Lower lobe of right lung (tissue), 2 donors: ENCODE results near the gene FAU. TPM values are rescaled to one million over a fixed set of nuclear protein-coding genes. Genes with fewer than 3 reads are reported as not detected.

Experiments
- ATAC-seq, 2 donors: fragments of 200-7000 bp; cut with Tn5 transposase; one replicate each; pipeline ENCODE4 v1.9.1; 2020 to 2022; ENCODE audit warnings: mild to moderate bottlenecking in 2 of 2, moderate library complexity in 2 of 2
- DNase-seq: peaks from one replicate; pipeline ENCODE4 v3.0.0-alpha.2; 2020
- H3K27ac ChIP-seq: fragments of 200-600 bp; one replicate; pipeline ENCODE4 v1.8.0; 2022
- H3K27me3 ChIP-seq: fragments of 200-600 bp; one replicate; pipeline ENCODE4 v1.8.0; 2022; ENCODE audit warnings: low read depth
- H3K36me3 ChIP-seq: fragments of 200-600 bp; one replicate; pipeline ENCODE4 v1.8.0; 2022; ENCODE audit warnings: mild to moderate bottlenecking
- H3K4me1 ChIP-seq: fragments of 200-600 bp; one replicate; pipeline ENCODE4 v1.8.0; 2022
- H3K4me3 ChIP-seq: fragments of 200-600 bp; one replicate; pipeline ENCODE4 v1.8.0; 2022; ENCODE audit warnings: mild to moderate bottlenecking
- H3K9me3 ChIP-seq: fragments of 200-600 bp; one replicate; pipeline ENCODE4 v1.8.0; 2022
- CTCF ChIP-seq: fragments of 200-600 bp; IDR thresholded peaks from one replicate; pipeline ENCODE4 v1.8.0; 2022; ENCODE audit warnings: antibody characterized with exemption, mild to moderate bottlenecking
- intact Hi-C: fragments of 100-400 bp; cut with DNase I; formaldehyde crosslinking; loops from one replicate; pipeline ENCODE4 v1.11.0; 2022
- total RNA-seq: library from RNA; stranded (reverse); fragmentation: NEBNext Ultra II Directional; extraction: Animal tissue kit (Norgen Biotek cat#: 25700); gene quantifications from one replicate; pipeline ENCODE4 v1.2.1, GENCODE V29; 2021
- donor health status: DM: no; HTN: yes; CAD: no; lungs with severe emphysema.

FAU gene
- total RNA-seq, 1 donor from 2014 or later: 766 TPM

GRCh38 chr11:65127473-65128181, 5.7 kb upstream of the FAU start:
- ATAC-seq (no peak), DNase-seq (no peak)
- peaks cover 86% of the 10 kb centered on the region for H3K36me3 ChIP-seq
- TF ChIP-seq CTCF: no peak
- H3K4me3 ChIP-seq: no peak overlapping the region
- no peaks in the 10 kb centered on the region for H3K9me3 ChIP-seq
- peaks cover 15% of the 10 kb centered on the region for H3K4me1 ChIP-seq
- H3K27ac ChIP-seq: no peak overlapping the region
- H3K27me3 ChIP-seq: no peaks in the 10 kb centered on the region
- intact Hi-C loops: no loop called here

- no peaks in the 10 kb centered on the region for H3K9me3 ChIP-seq
- no peak overlapping the region for H3K4me3 ChIP-seq
- TF ChIP-seq CTCF: no peak
- intact Hi-C loops: no loop called here
- no peak for DNase-seq
- H3K4me1 ChIP-seq: peaks cover 11% of the 10 kb centered on the region
- H3K27ac ChIP-seq: no peak overlapping the region
- peaks cover 78% of the 10 kb centered on the region for H3K36me3 ChIP-seq
- H3K27me3 ChIP-seq: no peaks in the 10 kb centered on the region
- no peak for ATAC-seq
These were observed 4.8 kb upstream of the FAU start for GRCh38 chr11:65126624-65127274.

GRCh38 chr11:65125197-65126056, 3.5 kb upstream of the FAU start:
- intact Hi-C loops: no loop called here
- no peaks in the 10 kb centered on the region for H3K27me3 ChIP-seq
- H3K27ac ChIP-seq: no peak overlapping the region
- no peak for ATAC-seq
- H3K4me1 ChIP-seq: peaks cover 22% of the 10 kb centered on the region
- TF ChIP-seq CTCF: no peak
- DNase-seq: no peak
- H3K36me3 ChIP-seq: peaks cover 72% of the 10 kb centered on the region
- H3K9me3 ChIP-seq: no peaks in the 10 kb centered on the region
- no peak overlapping the region for H3K4me3 ChIP-seq

- H3K27ac ChIP-seq: no peak overlapping the region
- no peaks in the 10 kb centered on the region for H3K9me3 ChIP-seq
- H3K4me1 ChIP-seq: peaks cover 30% of the 10 kb centered on the region
- DNase-seq (no peak), ATAC-seq (no peak)
- TF ChIP-seq CTCF: no peak
- no peak overlapping the region for H3K4me3 ChIP-seq
- intact Hi-C loops: no loop called here
- peaks cover 72% of the 10 kb centered on the region for H3K36me3 ChIP-seq
- no peaks in the 10 kb centered on the region for H3K27me3 ChIP-seq
These were observed 2.7 kb upstream of the FAU start for GRCh38 chr11:65124480-65125196.

- peaks cover 37% of the 10 kb centered on the region for H3K4me1 ChIP-seq
- intact Hi-C loops: no loop called here
- ATAC-seq: no peak
- peak overlapping the region; percentile 84 for H3K4me3 ChIP-seq
- TF ChIP-seq CTCF: no peak
- DNase-seq: no peak
- no peaks in the 10 kb centered on the region for H3K9me3 ChIP-seq
- H3K27ac ChIP-seq: peak overlapping the region; percentile 95
- no peaks in the 10 kb centered on the region for H3K27me3 ChIP-seq
- H3K36me3 ChIP-seq: peaks cover 60% of the 10 kb centered on the region
These were observed 478 bp downstream of the FAU start for GRCh38 chr11:65121447-65121864.
